Liver (tissue), 9 donors: ENCODE measurements around the gene MBOAT1. TPM values are rescaled to one million over a fixed set of nuclear protein-coding genes. Genes with fewer than 3 reads are reported as not detected.

ENCODE experiments used
- DNase-seq: peaks from one replicate; pipeline ENCODE4 v3.0.0-alpha.2; 2017; ENCODE audit warnings: low spot score
- H3K27ac ChIP-seq, 2 donors: one replicate each; pipeline ENCODE4 v1.7.0; 2013; ENCODE audit warnings: inconsistent platforms in 2 of 2, low read length in 2 of 2, control low read depth in 1 of 2, low read depth in 1 of 2, mild to moderate bottlenecking in 1 of 2
- H3K27me3 ChIP-seq, 4 donors: one replicate each; pipeline versions ENCODE4 v1.6.1 to v1.7.0; 2013; ENCODE audit warnings: low read length in 3 of 4, inconsistent platforms in 1 of 4, mild to moderate bottlenecking in 1 of 4, moderate library complexity in 1 of 4; ENCODE audit not compliant: control insufficient read depth in 4 of 4, insufficient read depth in 4 of 4
- H3K36me3 ChIP-seq, 4 donors: one replicate each; pipeline versions ENCODE4 v1.6.1 to v1.7.0; 2013; ENCODE audit warnings: low read length in 3 of 4, mild to moderate bottlenecking in 3 of 4, low read depth in 1 of 4, moderate library complexity in 1 of 4; ENCODE audit not compliant: control insufficient read depth in 4 of 4, insufficient read depth in 3 of 4
- H3K4me1 ChIP-seq, 4 donors: one replicate each; pipeline versions ENCODE4 v1.6.1 to v1.7.0; 2013; ENCODE audit warnings: low read length in 3 of 4, mild to moderate bottlenecking in 3 of 4, moderate library complexity in 1 of 4; ENCODE audit not compliant: control insufficient read depth in 4 of 4, insufficient read depth in 4 of 4
- H3K4me3 ChIP-seq, 3 donors: one replicate each; pipeline versions ENCODE4 v1.6.1 to v1.7.0; 2013; ENCODE audit warnings: low read length in 3 of 3, control low read depth in 1 of 3, low read depth in 1 of 3, mild to moderate bottlenecking in 1 of 3
- H3K9ac ChIP-seq, 2 donors: one replicate each; pipeline ENCODE4 v1.7.0; 2013; ENCODE audit warnings: low read length in 2 of 2, mild to moderate bottlenecking in 2 of 2, moderate library complexity in 2 of 2, control low read depth in 1 of 2, low read depth in 1 of 2
- H3K9me3 ChIP-seq, 4 donors: one replicate each; pipeline versions ENCODE4 v1.6.1 to v1.7.0; 2013; ENCODE audit warnings: low read length in 3 of 4; ENCODE audit not compliant: control insufficient read depth in 4 of 4
- EGR1 ChIP-seq, 2 donors: IDR thresholded peaks; 2 replicates each; pipeline ENCODE4 v1.6.1; 2016 to 2018; ENCODE audit warnings: antibody characterized with exemption in 2 of 2, low read depth in 2 of 2
- GABPA ChIP-seq, 2 donors: IDR thresholded peaks in 1 of 2; conservative IDR thresholded peaks in 1 of 2; 2 replicates each; pipeline ENCODE4 v1.6.1; 2016; ENCODE audit warnings: antibody characterized with exemption in 2 of 2, mild to moderate bottlenecking in 1 of 2, moderate library complexity in 1 of 2
- HNF4A ChIP-seq, 2 donors: conservative IDR thresholded peaks; 2 replicates each; pipeline ENCODE4 v1.6.1; 2016; ENCODE audit warnings: antibody characterized with exemption in 2 of 2, mild to moderate bottlenecking in 2 of 2
- JUND ChIP-seq, 2 donors: IDR thresholded peaks; 2 replicates each; pipeline ENCODE4 v1.6.1; 2016; ENCODE audit warnings: antibody characterized with exemption in 2 of 2
- REST ChIP-seq: IDR thresholded peaks from 2 replicates; pipeline ENCODE4 v1.6.1; 2016; ENCODE audit warnings: antibody characterized with exemption, mild to moderate bottlenecking
- RXRA ChIP-seq, 2 donors: IDR thresholded peaks; 2 replicates each; pipeline ENCODE4 v1.6.1; 2017 to 2018; ENCODE audit warnings: antibody characterized with exemption in 2 of 2, mild to moderate bottlenecking in 1 of 2
- SP1 ChIP-seq: IDR thresholded peaks from 2 replicates; pipeline ENCODE4 v1.6.1; 2018; ENCODE audit warnings: antibody characterized with exemption, mild to moderate bottlenecking
- YY1 ChIP-seq: IDR thresholded peaks from 2 replicates; pipeline ENCODE4 v1.6.1; 2016; ENCODE audit warnings: antibody characterized with exemption, mild to moderate bottlenecking
- whole genome bisulfite sequencing: extraction: QIAGEN DNeasy Blood & Tissue Kit; methylation state at CpG from one replicate; pipeline ENCODE4 v1.1.7; 2013; 5-methylcytosine and 5-hydroxymethylcytosine counted together
- polyA plus RNA-seq, 2 donors: library from polyadenylated mRNA; stranded (reverse) in 1 of 2; unstranded in 1 of 2; fragments of 200-250 nt in 1 of 2; fragments of >200 nt in 1 of 2; fragmentation: Nextera tagmentation in 1 of 2; extraction: Ambion mirVana in 1 of 2; gene quantifications; one replicate each; pipeline versions ENCODE4 v1.2.1 to v1.2.3, GENCODE V29; 2013 to 2015
- total RNA-seq, 2 donors: library from RNA; depleted of rRNA; stranded (reverse); fragments of >200 nt; gene quantifications; one replicate each; pipeline ENCODE4 v1.2.3, GENCODE V29; 2014
- TF ChIP-seq, protein P1 (sequence below): IDR thresholded peaks from 2 replicates; pipeline ENCODE4 v1.6.1; 2016; ENCODE audit warnings: antibody characterized with exemption
- donor health status: healthy.
- donor health status: healthy.
- donor health status: healthy.
- donor health status: healthy.
- donor health status: healthy.

The MBOAT1 gene
- total and polyA plus RNA-seq, 4 donors: 1.2 to 9.3 (median 3.3) TPM

DNA sequence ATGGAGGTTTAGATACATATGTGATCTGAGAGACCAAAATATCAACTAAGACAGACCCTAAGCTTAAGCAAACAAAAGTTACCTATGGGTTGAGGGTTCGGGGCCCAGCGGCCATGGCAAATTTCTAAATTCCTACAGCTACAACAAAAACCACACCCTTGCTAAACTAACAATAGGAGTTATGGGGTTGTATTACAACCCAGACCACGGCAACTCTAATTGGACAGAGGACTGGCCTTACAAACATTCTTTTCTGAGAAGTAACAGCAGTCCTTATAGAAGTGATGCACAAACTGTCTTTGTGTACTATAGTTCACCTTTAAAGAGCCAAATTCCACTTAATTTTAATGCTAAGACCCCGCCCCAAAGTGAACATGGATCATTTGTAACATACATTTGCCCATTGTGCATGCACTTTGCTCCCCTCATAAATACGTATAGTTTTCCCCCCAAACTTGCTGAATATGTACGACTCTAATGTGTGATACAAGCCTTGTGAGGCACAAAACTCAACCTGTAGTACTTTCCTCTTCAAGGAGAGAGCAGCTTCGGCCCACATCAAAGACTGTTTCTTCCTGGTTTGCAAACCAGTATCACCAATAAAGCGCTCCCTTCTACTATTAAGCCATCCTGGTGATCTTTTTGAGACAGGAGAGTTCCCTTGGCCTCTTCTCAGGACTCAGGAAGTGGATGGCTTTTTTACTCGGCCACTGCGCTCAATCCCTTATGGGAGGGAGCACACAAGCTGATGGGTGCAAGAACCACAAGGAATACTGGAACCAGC is 25.6 kb upstream of the MBOAT1 start:
- H3K4me1 ChIP-seq: peaks cover 0 to 5% (median 1%) of the 10 kb centered on the region in 4 donors
- DNase-seq: no peak
- WGBS: 88% methylated on average over 10 of the region's 10 CpGs
- H3K9me3 ChIP-seq: no peaks in the 10 kb centered on the region
- no peak overlapping the region for H3K27ac ChIP-seq
- H3K36me3 ChIP-seq: no peaks in the 10 kb centered on the region
- H3K4me3 ChIP-seq: no peak overlapping the region
- no peak overlapping the region for H3K9ac ChIP-seq
- TF ChIP-seq JUND (IDR thresholded peaks at IDR 0.05): no peak
- no peaks in the 10 kb centered on the region for H3K27me3 ChIP-seq

- H3K36me3 ChIP-seq: no peaks in the 10 kb centered on the region
- no peak overlapping the region for H3K4me3 ChIP-seq
- H3K4me1 ChIP-seq: peaks cover 0 to 5% (median 1%) of the 10 kb centered on the region in 4 donors
- WGBS: 61% methylated on average over 2 of the region's 2 CpGs
- TF ChIP-seq REST (no peak), SP1 (no peak), YY1 (peak; percentile 34), HNF4A (conservative IDR thresholded peaks at IDR 0.05) (peak in 1 of 2 donors; percentile 32)
- H3K27ac ChIP-seq: no peak overlapping the region
- DNase-seq: no peak
- no peaks in the 10 kb centered on the region for H3K9me3 ChIP-seq
- H3K9ac ChIP-seq: no peak overlapping the region
- H3K27me3 ChIP-seq: no peaks in the 10 kb centered on the region
These were observed 24.8 kb upstream of the MBOAT1 start for GRCh38 chr6:20236909-20237600.

DNA sequence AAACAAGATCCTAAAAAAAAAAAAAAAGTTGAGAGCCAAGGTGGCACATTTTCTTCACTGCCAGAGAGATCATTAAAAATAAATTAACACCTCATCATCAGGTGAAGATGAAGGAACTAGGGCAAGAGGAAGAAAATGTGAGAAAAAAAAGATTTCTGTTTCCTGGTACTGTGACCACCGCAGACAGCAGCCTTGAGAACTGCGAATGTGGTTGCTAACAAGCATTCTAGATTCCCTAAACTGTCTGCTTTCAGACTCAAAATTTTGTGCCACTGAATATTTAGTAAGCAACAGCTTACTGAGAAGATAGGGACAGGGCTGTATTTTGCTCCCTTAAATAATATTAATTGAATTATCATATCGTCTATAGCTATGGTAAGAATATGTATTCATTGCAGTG is 24.1 kb upstream of the MBOAT1 start:
- no peak for DNase-seq
- 76% methylated on average over 3 of the region's 3 CpGs for WGBS
- no peaks in the 10 kb centered on the region for H3K9me3 ChIP-seq

More for the DNA sequence above, 24.1 kb upstream of the MBOAT1 start:
- H3K27ac ChIP-seq: no peak overlapping the region
- no peak overlapping the region for H3K9ac ChIP-seq
- H3K36me3 ChIP-seq: no peaks in the 10 kb centered on the region
- TF ChIP-seq, protein P1, sequence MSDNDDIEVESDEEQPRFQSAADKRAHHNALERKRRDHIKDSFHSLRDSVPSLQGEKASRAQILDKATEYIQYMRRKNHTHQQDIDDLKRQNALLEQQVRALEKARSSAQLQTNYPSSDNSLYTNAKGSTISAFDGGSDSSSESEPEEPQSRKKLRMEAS: no peak
- TF ChIP-seq YY1: no peak
- TF ChIP-seq RXRA (IDR thresholded peaks at IDR 0.05): no peak
- TF ChIP-seq EGR1 (IDR thresholded peaks at IDR 0.05; ENCODE audit: low read depth in 2 of 2): no peak
- TF ChIP-seq GABPA (IDR thresholded peaks at IDR 0.05 in 1 of 2, conservative IDR thresholded peaks at IDR 0.05 in 1 of 2): no peak
- TF ChIP-seq JUND (IDR thresholded peaks at IDR 0.05): no peak
- no peak for TF ChIP-seq HNF4A (conservative IDR thresholded peaks at IDR 0.05)
- H3K4me1 ChIP-seq: peaks cover 0 to 5% (median 1%) of the 10 kb centered on the region in 4 donors
- H3K27me3 ChIP-seq: no peaks in the 10 kb centered on the region
- no peak overlapping the region for H3K4me3 ChIP-seq
